CD4-positive, alpha-beta memory T cell (primary cell): ENCODE measurements around the gene KRTAP9-2. TPM values are rescaled to one million over a fixed set of nuclear protein-coding genes. Genes with fewer than 3 reads are reported as not detected.
"Not testable (repeated sequence)": the region's sequence is repeated elsewhere in the genome, so short reads cannot be mapped to it uniquely, and the experiment has no call there.

Source experiments
- CTCF ChIA-PET: fragments of 350-600 bp; sonication (Branson Sonifier 250); formaldehyde crosslinking; loops from one replicate; lab custom pipeline; 2021; ENCODE audit warnings: inconsistent platforms; ENCODE audit not compliant: partially characterized antibody; lab: Charles Lee
- POLR2A ChIA-PET: fragments of 350-600 bp; sonication (Branson Sonifier 250); formaldehyde crosslinking; loops from one replicate; lab custom pipeline; 2021; ENCODE audit not compliant: partially characterized antibody; lab: Charles Lee
- DNase-seq, 5 donors: peaks; one replicate each; pipeline versions ENCODE4 v3.0.0 to v3.0.0-alpha.2; 2020 to 2022; ENCODE audit warnings: mixed read lengths in 1 of 5
- H3K27ac ChIP-seq: one replicate; pipeline ENCODE4 v1.7.0; 2013; ENCODE audit warnings: low read depth, low read length
- H3K27me3 ChIP-seq: 2 replicates; pipeline ENCODE4 v1.7.0; 2013; ENCODE audit warnings: mild to moderate bottlenecking, low read length, moderate library complexity; ENCODE audit not compliant: insufficient read depth
- H3K36me3 ChIP-seq: 2 replicates; pipeline ENCODE4 v1.7.0; 2013; ENCODE audit warnings: mild to moderate bottlenecking, low read length, moderate library complexity; ENCODE audit not compliant: insufficient read depth
- H3K4me1 ChIP-seq: 2 replicates; pipeline ENCODE4 v1.7.0; 2013; ENCODE audit warnings: mild to moderate bottlenecking, low read length, moderate library complexity; ENCODE audit not compliant: insufficient read depth
- H3K4me3 ChIP-seq, 2 donors: one replicate each; pipeline ENCODE4 v1.7.0; 2013; ENCODE audit warnings: low read length in 2 of 2, mild to moderate bottlenecking in 1 of 2
- H3K9me3 ChIP-seq, 2 donors: one replicate each; pipeline ENCODE4 v1.7.0; 2013; ENCODE audit warnings: low read length in 2 of 2, control low read depth in 1 of 2; ENCODE audit not compliant: control insufficient read depth in 1 of 2
- H3K27ac Mint-ChIP-seq, 7 donors: one replicate each; pipeline ENCODE4 v1.8.0; 2020 to 2021; ENCODE audit warnings: mixed read lengths in 7 of 7, mild to moderate bottlenecking in 6 of 7, inconsistent platforms in 3 of 7, moderate library complexity in 3 of 7
- H3K27me3 Mint-ChIP-seq, 2 donors: one replicate each; pipeline ENCODE4 v1.8.0; 2020 to 2021; ENCODE audit warnings: mixed read lengths in 2 of 2
- H3K36me3 Mint-ChIP-seq, 2 donors: one replicate each; pipeline ENCODE4 v1.8.0; 2020 to 2021; ENCODE audit warnings: mixed read lengths in 2 of 2, inconsistent platforms in 1 of 2, mild to moderate bottlenecking in 1 of 2
- H3K4me1 Mint-ChIP-seq, 4 donors: one replicate each; pipeline ENCODE4 v1.8.0; 2020 to 2021; ENCODE audit warnings: mixed read lengths in 4 of 4, mild to moderate bottlenecking in 1 of 4
- H3K4me3 Mint-ChIP-seq, 8 donors: one replicate each; pipeline ENCODE4 v1.8.0; 2020 to 2021; ENCODE audit warnings: mixed read lengths in 8 of 8, mild to moderate bottlenecking in 7 of 8, moderate library complexity in 6 of 8, inconsistent platforms in 3 of 8
- H3K9me3 Mint-ChIP-seq, 8 donors: one replicate each; pipeline ENCODE4 v1.8.0; 2020 to 2021; ENCODE audit warnings: mixed read lengths in 8 of 8, mild to moderate bottlenecking in 5 of 8, inconsistent platforms in 3 of 8, moderate library complexity in 1 of 8
- intact Hi-C: fragments of 100-400 bp; cut with micrococcal nuclease; formaldehyde crosslinking; loops from one replicate; pipeline ENCODE4 v1.15.1; 2023
- polyA plus RNA-seq, 2 donors: library from polyadenylated mRNA; unstranded; fragments of 300-500 nt; fragmentation: Illumina TruSeq; gene quantifications; one replicate each; pipeline ENCODE4 v1.2.3, GENCODE V29; 2021
- total RNA-seq, 2 experiments: library from RNA; stranded (reverse); gene quantifications; one replicate each; pipeline ENCODE4 v1.2.3, GENCODE V29; 2021

KRTAP9-2 gene
- total and polyA plus RNA-seq, 4 experiments from 2014 or later, result not detected

- peaks cover 4 to 12% (median 9%) of the 10 kb centered on the region in 4 donors for H3K4me1 Mint-ChIP-seq
- H3K27ac Mint-ChIP-seq, result no peak overlapping the region
- POLR2A ChIA-PET, result no interaction called here
- H3K36me3 Mint-ChIP-seq, result no peaks in the 10 kb centered on the region
- no peaks in the 10 kb centered on the region for H3K27me3 ChIP-seq
- no peaks in the 10 kb centered on the region for H3K36me3 ChIP-seq
- peaks cover 16 to 22% of the 10 kb centered on the region in 2 donors for H3K27me3 Mint-ChIP-seq
- no peak overlapping the region for H3K4me3 ChIP-seq
- H3K9me3 Mint-ChIP-seq, result no peaks in the 10 kb centered on the region
- no peaks in the 10 kb centered on the region for H3K4me1 ChIP-seq
- CTCF ChIA-PET, result no interaction called here
- H3K4me3 Mint-ChIP-seq, result no peak overlapping the region
- H3K9me3 ChIP-seq, result no peaks in the 10 kb centered on the region
- DNase-seq, result no peak
- H3K27ac ChIP-seq, result no peak overlapping the region
- intact Hi-C loops, result no loop called here
Observed at GRCh38 chr17:41256291-41256685, 29.8 kb downstream of the KRTAP9-2 start.

- H3K4me3 ChIP-seq, result no peak overlapping the region
- intact Hi-C loops, result no loop called here
- H3K27ac ChIP-seq, result no peak overlapping the region
- no peaks in the 10 kb centered on the region for H3K36me3 ChIP-seq
- ChIA-PET CTCF (no interaction called here), POLR2A (no interaction called here)
- no peaks in the 10 kb centered on the region for H3K36me3 Mint-ChIP-seq
- no peak overlapping the region for H3K4me3 Mint-ChIP-seq
- DNase-seq, result no peak
- peaks cover 0 to 2% (median 0%) of the 10 kb centered on the region in 8 donors for H3K9me3 Mint-ChIP-seq
- no peaks in the 10 kb centered on the region for H3K4me1 ChIP-seq
- H3K27ac Mint-ChIP-seq, result no peak overlapping the region
- H3K9me3 ChIP-seq, result no peaks in the 10 kb centered on the region
- H3K4me1 Mint-ChIP-seq, result peaks cover 8 to 17% (median 13%) of the 10 kb centered on the region in 4 donors
- no peaks in the 10 kb centered on the region for H3K27me3 ChIP-seq
- peaks cover 18 to 20% of the 10 kb centered on the region in 2 donors for H3K27me3 Mint-ChIP-seq
Observed at GRCh38 chr17:41258406-41258805, 32.0 kb downstream of the KRTAP9-2 start.

GRCh38 chr17:41263212-41263611 is 36.8 kb downstream of the KRTAP9-2 start:
- ChIA-PET POLR2A (no interaction called here), CTCF (no interaction called here)
- DNase-seq, result no peak
- Histone ChIP-seq H3K4me1 (no peaks in the 10 kb centered on the region), H3K36me3 (no peaks in the 10 kb centered on the region), H3K4me3 (no peak overlapping the region), H3K9me3 (no peaks in the 10 kb centered on the region), H3K27me3 (no peaks in the 10 kb centered on the region), H3K27ac (no peak overlapping the region)
- Mint-ChIP-seq H3K27me3 (peaks cover 17 to 27% of the 10 kb centered on the region in 2 donors), H3K27ac (no peak overlapping the region), H3K36me3 (no peaks in the 10 kb centered on the region), H3K4me1 (peaks cover 10 to 30% (median 15%) of the 10 kb centered on the region in 4 donors), H3K9me3 (peaks cover 0 to 2% (median 0%) of the 10 kb centered on the region in 8 donors), H3K4me3 (no peak overlapping the region)
- intact Hi-C loops, result loop anchor here (5.0 kb wide), 1 partner anchor 44 kb away; the partner anchor contains the start of gene KRTAP16-1

- ChIA-PET CTCF (no interaction called here), POLR2A (no interaction called here)
- no peaks in the 10 kb centered on the region for H3K36me3 ChIP-seq
- H3K27me3 ChIP-seq, result no peaks in the 10 kb centered on the region
- H3K27ac Mint-ChIP-seq, result peak overlapping the region in 1 of 7 donors; percentile 1
- no peaks in the 10 kb centered on the region for H3K4me1 ChIP-seq
- DNase-seq, result no peak
- H3K9me3 ChIP-seq, result no peaks in the 10 kb centered on the region
- H3K27me3 Mint-ChIP-seq, result peaks cover 20 to 27% of the 10 kb centered on the region in 2 donors
- H3K9me3 Mint-ChIP-seq, result peaks cover 0 to 2% (median 0%) of the 10 kb centered on the region in 8 donors
- H3K4me3 Mint-ChIP-seq, result no peak overlapping the region
- H3K36me3 Mint-ChIP-seq, result no peaks in the 10 kb centered on the region
- no peak overlapping the region for H3K4me3 ChIP-seq
- peaks cover 10 to 30% (median 15%) of the 10 kb centered on the region in 4 donors for H3K4me1 Mint-ChIP-seq
- no peak overlapping the region for H3K27ac ChIP-seq
- intact Hi-C loops, result loop anchor here (1.0 to 5.0 kb wide), 2 partner anchors 12 to 43 kb away; partner anchors contain the start of gene KRTAP16-1
Observed at GRCh38 chr17:41264599-41264998, 38.2 kb downstream of the KRTAP9-2 start.

GRCh38 chr17:41265078-41265477 is 38.6 kb downstream of the KRTAP9-2 start, which contains the start of gene KRTAP9-6:
Gene KRTAP9-6, plus strand, starts transcription at chr17:41265378. Its CDS starts 0 bp downstream, at chr17:41265378.
- Mint-ChIP-seq H3K9me3 (peaks cover 0 to 2% (median 0%) of the 10 kb centered on the region in 8 donors), H3K4me3 (no peak within 1 kb of the TSS), H3K4me1 (peaks cover 10 to 27% (median 15%) of the 10 kb centered on the region in 4 donors), H3K36me3 (no peaks in the 10 kb centered on the region), H3K27ac (peak within 1 kb of the TSS in 2 of 7 donors; percentile 1 to 13), H3K27me3 (peaks cover 18 to 27% of the 10 kb centered on the region in 2 donors)
- intact Hi-C loops, result no loop called here
- no peaks in the 10 kb centered on the region for H3K9me3 ChIP-seq
- no peaks in the 10 kb centered on the region for H3K36me3 ChIP-seq
- ChIA-PET POLR2A (no interaction called here), CTCF (no interaction called here)
- no peak within 1 kb of the TSS for H3K4me3 ChIP-seq
- no peak for DNase-seq
- H3K27me3 ChIP-seq, result no peaks in the 10 kb centered on the region
- H3K27ac ChIP-seq, result no peak within 1 kb of the TSS
- H3K4me1 ChIP-seq, result no peaks in the 10 kb centered on the region

- POLR2A ChIA-PET, result no interaction called here
- H3K4me3 ChIP-seq, result no peak overlapping the region
- Mint-ChIP-seq H3K27ac (no peak overlapping the region), H3K36me3 (no peaks in the 10 kb centered on the region), H3K4me1 (peaks cover 0 to 15% (median 8%) of the 10 kb centered on the region in 4 donors), H3K27me3 (peaks cover 9 to 19% of the 10 kb centered on the region in 2 donors), H3K4me3 (no peak overlapping the region), H3K9me3 (peaks cover 0 to 2% (median 0%) of the 10 kb centered on the region in 8 donors)
- H3K4me1 ChIP-seq, result no peaks in the 10 kb centered on the region
- no peak overlapping the region for H3K27ac ChIP-seq
- intact Hi-C loops, result no loop called here
- no peaks in the 10 kb centered on the region for H3K9me3 ChIP-seq
- CTCF ChIA-PET, result interaction anchor here (1.3 kb wide), 1 partner anchor 55 kb away, joined by 4 read pairs; no protein-coding TSS in a partner anchor
- no peaks in the 10 kb centered on the region for H3K36me3 ChIP-seq
- no peaks in the 10 kb centered on the region for H3K27me3 ChIP-seq
- no peak for DNase-seq
Observed at GRCh38 chr17:41267711-41268110, 41.3 kb downstream of the KRTAP9-2 start.

DNA sequence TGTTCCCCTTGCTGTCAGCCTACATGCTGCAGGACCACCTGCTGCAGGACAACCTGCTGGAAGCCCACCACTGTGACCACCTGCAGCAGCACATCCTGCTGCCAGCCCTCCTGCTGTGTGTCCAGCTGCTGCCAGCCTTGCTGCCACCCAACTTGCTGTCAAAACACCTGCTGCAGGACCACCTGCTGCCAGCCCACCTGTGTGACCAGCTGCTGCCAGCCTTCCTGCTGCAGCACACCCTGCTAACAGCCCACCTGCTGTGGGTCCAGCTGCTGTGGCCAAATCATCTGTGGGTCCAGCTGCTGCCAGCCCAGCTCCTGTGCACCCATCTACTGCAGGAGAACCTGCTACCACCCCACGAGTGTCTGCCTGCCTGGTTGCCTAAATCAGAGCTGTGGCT is 44.9 kb downstream of the KRTAP9-2 start:
- H3K36me3 Mint-ChIP-seq, H3K4me3 ChIP-seq, H3K27ac Mint-ChIP-seq, DNase-seq, H3K9me3 Mint-ChIP-seq, H3K27me3 ChIP-seq, H3K36me3 ChIP-seq, intact Hi-C loops, POLR2A ChIA-PET, H3K4me3 Mint-ChIP-seq, H3K4me1 ChIP-seq, H3K27ac ChIP-seq, H3K9me3 ChIP-seq: not testable (repeated sequence)
- CTCF ChIA-PET, result interaction anchor here (3.0 kb wide), 1 partner anchor 51 kb away, joined by 10 read pairs; no protein-coding TSS in a partner anchor
- Mint-ChIP-seq H3K4me1 (peaks cover 0 to 10% (median 4%) of the 10 kb centered on the region in 4 donors), H3K27me3 (peaks cover 14 to 16% of the 10 kb centered on the region in 2 donors)
